GM12865 (cell line): ENCODE data around the gene CHST1.

ENCODE experiments used
- DNase-seq: peaks from one replicate; pipeline ENCODE4 v3.0.0; 2010; ENCODE audit warnings: low read depth
- H3K4me3 ChIP-seq: 2 replicates; pipeline ENCODE4 v1.5.1; 2011; ENCODE audit warnings: mild to moderate bottlenecking, low read depth, low read length, control low read depth
- TF ChIP-seq, protein P1 (sequence below): IDR thresholded peaks from 2 replicates; pipeline ENCODE4 v1.5.1; 2011; ENCODE audit warnings: low read length, control low read depth, low read depth, inconsistent platforms; ENCODE audit not compliant: insufficient read depth; ENCODE audit errors: missing control alignments

Gene CHST1

DNA sequence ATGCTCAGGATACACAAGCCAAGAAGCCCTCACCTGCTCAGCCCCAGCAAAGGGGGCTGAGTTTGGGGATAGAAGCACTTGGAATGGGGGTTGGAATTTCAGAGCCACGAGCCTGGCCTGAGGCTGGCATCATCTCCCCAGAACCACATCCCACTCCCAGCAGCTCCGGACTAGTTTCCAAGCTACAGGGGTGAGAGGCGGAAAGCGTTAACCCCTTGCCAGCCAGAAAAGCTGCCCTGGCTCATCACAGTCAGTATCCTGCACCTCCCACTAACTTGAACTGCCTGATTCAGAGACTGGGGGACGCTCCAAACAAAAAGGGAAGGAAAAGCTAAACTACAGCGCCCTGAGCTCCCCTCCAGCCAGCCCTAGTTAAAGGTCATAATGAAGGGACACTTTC is 19.0 kb upstream of the CHST1 start:
- TF ChIP-seq, protein P1, sequence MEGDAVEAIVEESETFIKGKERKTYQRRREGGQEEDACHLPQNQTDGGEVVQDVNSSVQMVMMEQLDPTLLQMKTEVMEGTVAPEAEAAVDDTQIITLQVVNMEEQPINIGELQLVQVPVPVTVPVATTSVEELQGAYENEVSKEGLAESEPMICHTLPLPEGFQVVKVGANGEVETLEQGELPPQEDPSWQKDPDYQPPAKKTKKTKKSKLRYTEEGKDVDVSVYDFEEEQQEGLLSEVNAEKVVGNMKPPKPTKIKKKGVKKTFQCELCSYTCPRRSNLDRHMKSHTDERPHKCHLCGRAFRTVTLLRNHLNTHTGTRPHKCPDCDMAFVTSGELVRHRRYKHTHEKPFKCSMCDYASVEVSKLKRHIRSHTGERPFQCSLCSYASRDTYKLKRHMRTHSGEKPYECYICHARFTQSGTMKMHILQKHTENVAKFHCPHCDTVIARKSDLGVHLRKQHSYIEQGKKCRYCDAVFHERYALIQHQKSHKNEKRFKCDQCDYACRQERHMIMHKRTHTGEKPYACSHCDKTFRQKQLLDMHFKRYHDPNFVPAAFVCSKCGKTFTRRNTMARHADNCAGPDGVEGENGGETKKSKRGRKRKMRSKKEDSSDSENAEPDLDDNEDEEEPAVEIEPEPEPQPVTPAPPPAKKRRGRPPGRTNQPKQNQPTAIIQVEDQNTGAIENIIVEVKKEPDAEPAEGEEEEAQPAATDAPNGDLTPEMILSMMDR = no peak
- no peak overlapping the region for H3K4me3 ChIP-seq
- DNase-seq = no peak

GRCh38 chr11:45683271-45684058 is 18.0 kb upstream of the CHST1 start:
- H3K4me3 ChIP-seq = no peak overlapping the region
- TF ChIP-seq, protein P1 = no peak
- DNase-seq = no peak

DNA sequence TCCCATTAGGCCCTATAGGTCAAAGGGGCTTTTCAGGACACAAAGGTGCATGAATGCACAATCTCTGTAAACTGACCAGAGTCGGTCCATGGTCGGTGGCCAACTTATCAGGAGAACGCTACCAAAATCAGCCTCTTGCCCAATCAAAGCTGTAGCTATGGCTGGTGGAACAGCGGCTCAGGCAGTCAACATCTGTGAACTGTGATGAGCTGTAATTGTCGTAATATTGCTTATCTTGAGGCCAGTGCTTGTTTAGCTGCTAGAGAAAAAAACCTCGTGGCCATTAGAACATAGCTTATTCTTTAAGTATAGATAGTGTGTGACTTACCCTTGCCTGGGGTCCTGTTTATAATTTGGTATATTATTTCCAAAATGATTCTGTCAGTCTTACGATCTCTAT is 14.4 kb upstream of the CHST1 start:
- no peak overlapping the region for H3K4me3 ChIP-seq
- TF ChIP-seq, protein P1 = no peak
- no peak for DNase-seq

- TF ChIP-seq, protein P1 = no peak
- H3K4me3 ChIP-seq = no peak overlapping the region
- DNase-seq = no peak
Measured at GRCh38 chr11:45678976-45679375, 13.6 kb upstream of the CHST1 start.

GRCh38 chr11:45677770-45678512 is 12.5 kb upstream of the CHST1 start:
- DNase-seq = no peak
- no peak overlapping the region for H3K4me3 ChIP-seq
- TF ChIP-seq, protein P1 = no peak

GRCh38 chr11:45676522-45677095 is 11.2 kb upstream of the CHST1 start:
- TF ChIP-seq, protein P1 = no peak
- H3K4me3 ChIP-seq = no peak overlapping the region
- peak; percentile 60 for DNase-seq
